ENCODE results near the gene SALL3. TPM values are rescaled to one million over a fixed set of nuclear protein-coding genes. Genes with fewer than 3 reads are reported as not detected.

SALL3 gene
- polyA plus RNA-seq, 1 experiment, result not detected

DNA sequence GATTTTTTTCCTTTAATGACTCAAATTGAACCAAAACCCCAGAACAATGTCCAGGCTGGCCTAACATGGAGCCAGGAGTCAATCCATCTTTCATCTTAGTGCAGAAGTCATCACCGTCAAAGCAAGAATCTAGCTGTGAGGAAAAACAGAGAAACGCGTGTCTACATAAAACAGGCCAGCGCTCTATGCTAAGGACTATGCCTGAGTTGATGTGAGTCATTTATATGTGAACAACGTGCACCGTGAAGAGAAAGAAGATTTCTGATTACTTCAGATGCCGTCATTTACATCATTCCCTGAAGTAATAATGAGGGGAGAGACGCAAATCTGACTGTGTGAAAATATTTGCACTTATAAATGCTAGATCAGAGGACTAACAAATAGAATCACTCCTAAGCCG is 34.0 kb upstream of the SALL3 start:
- no peak for DNase-seq (ENCODE audit: low read depth)
- H3K27me3 ChIP-seq (ENCODE audit: control insufficient read depth, insufficient read depth, low read length), result no peaks in the 10 kb centered on the region
- POLR2A ChIA-PET, result no interaction called here
- no peak overlapping the region for H3K4me3 ChIP-seq (ENCODE audit: low read depth, low read length)
- H3K36me3 ChIP-seq (ENCODE audit: control insufficient read depth, insufficient read depth, low read length), result no peaks in the 10 kb centered on the region
- CTCF ChIA-PET, result no interaction called here
- TF ChIP-seq CTCF (IDR thresholded peaks at IDR 0.05; ENCODE audit: insufficient read depth, low read depth, low read length), result no peak

GRCh38 chr18:78947291-78947690 is 32.3 kb upstream of the SALL3 start:
- no peaks in the 10 kb centered on the region for H3K36me3 ChIP-seq (ENCODE audit: control insufficient read depth, insufficient read depth, low read length)
- no peak for TF ChIP-seq CTCF (IDR thresholded peaks at IDR 0.05; ENCODE audit: insufficient read depth, low read depth, low read length)
- H3K4me3 ChIP-seq (ENCODE audit: low read depth, low read length), result no peak overlapping the region
- CTCF ChIA-PET, result no interaction called here
- no peak for DNase-seq (ENCODE audit: low read depth)
- POLR2A ChIA-PET, result no interaction called here
- no peaks in the 10 kb centered on the region for H3K27me3 ChIP-seq (ENCODE audit: control insufficient read depth, insufficient read depth, low read length)

DNA sequence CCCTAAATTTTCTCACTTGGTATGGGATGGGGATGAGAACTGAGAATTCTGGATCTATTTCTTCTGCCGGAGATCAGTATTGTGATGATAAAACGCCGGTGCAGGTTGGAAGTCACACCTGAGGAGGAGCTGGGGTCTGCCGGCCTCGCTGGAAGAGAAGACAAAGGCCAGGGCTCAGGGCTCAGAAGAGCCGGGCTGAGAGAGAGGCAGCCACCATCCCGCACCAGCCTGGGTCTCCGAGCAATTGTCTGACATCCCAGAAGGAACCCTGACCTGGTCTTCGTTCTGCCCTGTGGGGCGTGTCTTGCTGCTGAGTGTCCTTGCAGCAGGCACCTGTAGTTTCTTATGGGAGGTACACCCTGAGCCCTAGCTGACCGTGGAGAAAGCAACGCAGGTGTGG is 31.4 kb upstream of the SALL3 start:
- H3K4me3 ChIP-seq (ENCODE audit: low read depth, low read length), result no peak overlapping the region
- no peaks in the 10 kb centered on the region for H3K27me3 ChIP-seq (ENCODE audit: control insufficient read depth, insufficient read depth, low read length)
- ChIA-PET POLR2A (no interaction called here), CTCF (no interaction called here)
- DNase-seq (ENCODE audit: low read depth), result no peak
- H3K36me3 ChIP-seq (ENCODE audit: control insufficient read depth, insufficient read depth, low read length), result no peaks in the 10 kb centered on the region
- TF ChIP-seq CTCF (IDR thresholded peaks at IDR 0.05; ENCODE audit: insufficient read depth, low read depth, low read length), result no peak

DNA sequence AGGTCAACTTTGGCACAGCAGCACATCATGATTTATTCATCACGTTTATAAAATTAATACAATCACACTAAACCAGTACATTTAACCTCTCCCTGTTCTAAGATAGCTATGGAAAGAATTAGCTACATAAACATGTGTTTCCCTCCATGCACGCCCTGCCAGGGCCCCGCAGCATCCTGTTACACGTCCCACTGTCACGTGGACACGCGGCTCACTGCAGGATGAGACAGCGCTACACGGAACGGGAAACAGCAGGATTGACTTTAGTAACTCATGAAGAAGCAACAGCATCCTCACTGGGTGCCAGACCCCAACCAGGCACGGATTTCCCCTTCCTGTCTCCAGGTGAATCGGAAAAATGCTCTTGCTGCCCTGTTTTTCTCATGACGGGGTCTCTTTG is 30.9 kb upstream of the SALL3 start:
- ChIA-PET POLR2A (no interaction called here), CTCF (no interaction called here)
- Histone ChIP-seq H3K4me3 (ENCODE audit: low read depth, low read length) (no peak overlapping the region), H3K27me3 (ENCODE audit: control insufficient read depth, insufficient read depth, low read length) (no peaks in the 10 kb centered on the region), H3K36me3 (ENCODE audit: control insufficient read depth, insufficient read depth, low read length) (no peaks in the 10 kb centered on the region)
- TF ChIP-seq CTCF (IDR thresholded peaks at IDR 0.05; ENCODE audit: insufficient read depth, low read depth, low read length), result no peak
- DNase-seq (ENCODE audit: low read depth), result no peak

GRCh38 chr18:78949216-78949615 is 30.4 kb upstream of the SALL3 start:
- H3K4me3 ChIP-seq (ENCODE audit: low read depth, low read length), result no peak overlapping the region
- CTCF ChIA-PET, result no interaction called here
- TF ChIP-seq CTCF (IDR thresholded peaks at IDR 0.05; ENCODE audit: insufficient read depth, low read depth, low read length), result no peak
- H3K27me3 ChIP-seq (ENCODE audit: control insufficient read depth, insufficient read depth, low read length), result no peaks in the 10 kb centered on the region
- no peak for DNase-seq (ENCODE audit: low read depth)
- H3K36me3 ChIP-seq (ENCODE audit: control insufficient read depth, insufficient read depth, low read length), result no peaks in the 10 kb centered on the region
- POLR2A ChIA-PET, result no interaction called here

All from BJ (cell line).